GM12872 (cell line): ENCODE measurements around the gene APLF.

Experiments
- TF ChIP-seq, protein P1 (sequence below): IDR thresholded peaks from 3 replicates; pipeline ENCODE4 v1.5.1; 2011; ENCODE audit warnings: low read depth, mild to moderate bottlenecking, low read length, moderate library complexity; ENCODE audit not compliant: insufficient read depth

Gene APLF

GRCh38 chr2:68519236-68519635 is 51.9 kb downstream of the APLF start:
- TF ChIP-seq, protein P1, sequence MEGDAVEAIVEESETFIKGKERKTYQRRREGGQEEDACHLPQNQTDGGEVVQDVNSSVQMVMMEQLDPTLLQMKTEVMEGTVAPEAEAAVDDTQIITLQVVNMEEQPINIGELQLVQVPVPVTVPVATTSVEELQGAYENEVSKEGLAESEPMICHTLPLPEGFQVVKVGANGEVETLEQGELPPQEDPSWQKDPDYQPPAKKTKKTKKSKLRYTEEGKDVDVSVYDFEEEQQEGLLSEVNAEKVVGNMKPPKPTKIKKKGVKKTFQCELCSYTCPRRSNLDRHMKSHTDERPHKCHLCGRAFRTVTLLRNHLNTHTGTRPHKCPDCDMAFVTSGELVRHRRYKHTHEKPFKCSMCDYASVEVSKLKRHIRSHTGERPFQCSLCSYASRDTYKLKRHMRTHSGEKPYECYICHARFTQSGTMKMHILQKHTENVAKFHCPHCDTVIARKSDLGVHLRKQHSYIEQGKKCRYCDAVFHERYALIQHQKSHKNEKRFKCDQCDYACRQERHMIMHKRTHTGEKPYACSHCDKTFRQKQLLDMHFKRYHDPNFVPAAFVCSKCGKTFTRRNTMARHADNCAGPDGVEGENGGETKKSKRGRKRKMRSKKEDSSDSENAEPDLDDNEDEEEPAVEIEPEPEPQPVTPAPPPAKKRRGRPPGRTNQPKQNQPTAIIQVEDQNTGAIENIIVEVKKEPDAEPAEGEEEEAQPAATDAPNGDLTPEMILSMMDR: no peak

DNA sequence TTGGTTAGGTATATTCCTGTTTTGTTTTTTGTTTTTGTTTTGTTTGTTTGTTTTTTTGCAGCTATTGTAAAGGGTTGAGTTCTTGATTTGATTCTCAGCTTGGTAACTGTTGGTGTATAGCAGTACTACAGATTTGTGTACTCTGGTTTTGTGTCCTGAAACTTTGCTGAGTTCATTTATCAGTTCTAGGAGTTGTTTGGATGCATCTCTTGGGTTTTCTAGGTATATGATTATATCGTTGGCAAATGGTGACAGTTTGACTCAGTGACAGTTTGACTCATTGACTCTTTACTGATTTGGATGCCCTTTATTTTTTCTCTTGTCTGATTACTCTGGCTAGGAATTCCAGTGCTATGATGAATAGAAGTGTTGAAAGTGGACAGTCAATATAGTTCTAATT is 53.7 kb downstream of the APLF start:
- TF ChIP-seq, protein P1: no peak

- TF ChIP-seq, protein P1: no peak
These were observed 68.6 kb downstream of the APLF start for GRCh38 chr2:68536000-68536399.

DNA sequence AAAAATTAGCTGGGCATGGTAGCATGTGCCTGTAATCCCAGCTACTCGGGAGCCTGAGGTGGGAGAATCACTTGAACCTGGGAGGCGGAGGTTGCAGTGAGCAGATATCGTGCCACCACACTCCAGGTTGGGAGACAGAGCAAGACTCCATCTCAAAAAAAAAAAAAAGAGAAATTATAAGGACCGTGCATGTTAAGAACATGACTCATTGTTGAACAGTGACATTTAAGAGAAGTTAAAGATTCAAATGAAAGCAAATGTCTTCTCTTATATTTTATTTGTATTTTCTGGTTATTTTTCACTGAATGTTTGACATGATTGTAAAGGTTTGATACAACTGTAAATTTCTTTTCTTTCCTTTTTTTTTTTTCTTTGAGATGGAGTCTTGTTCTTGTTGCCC is 69.6 kb downstream of the APLF start:
- TF ChIP-seq, protein P1: no peak

GRCh38 chr2:68537809-68538208 is 70.4 kb downstream of the APLF start:
- TF ChIP-seq, protein P1: no peak

GRCh38 chr2:68544811-68545210 is 77.4 kb downstream of the APLF start:
- TF ChIP-seq, protein P1: no peak

DNA sequence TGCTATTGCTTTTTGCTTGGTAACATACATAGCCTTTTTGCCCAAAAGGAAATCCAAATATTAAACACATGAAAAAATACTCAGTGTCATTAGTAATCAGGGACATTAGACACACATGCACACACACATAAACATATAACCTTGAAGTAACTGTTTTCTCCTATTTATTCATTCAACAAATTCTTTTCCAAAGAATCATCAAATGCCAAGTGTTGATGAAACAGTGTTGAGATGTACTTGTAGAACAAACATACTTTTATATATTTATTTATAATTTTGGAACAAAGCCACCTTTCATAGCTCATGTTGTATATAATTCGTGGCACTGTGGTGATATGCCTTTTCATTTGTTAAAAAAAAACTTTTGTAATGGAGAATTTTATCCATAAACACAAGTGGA is 81.0 kb downstream of the APLF start:
- TF ChIP-seq, protein P1: no peak

- TF ChIP-seq, protein P1: no peak
These were observed 85.7 kb downstream of the APLF start for GRCh38 chr2:68553098-68553497.
